GM19328 (cell line): Measurements from ENCODE around the gene ZIC5.

Source experiments
- ATAC-seq: cut with Tn5 transposase; IDR thresholded peaks from one replicate; pipeline ENCODE4 v1.9.1; 2021; ENCODE audit warnings: mild to moderate bottlenecking, moderate library complexity; ENCODE audit not compliant: unreplicated experiment

Gene ZIC5

DNA sequence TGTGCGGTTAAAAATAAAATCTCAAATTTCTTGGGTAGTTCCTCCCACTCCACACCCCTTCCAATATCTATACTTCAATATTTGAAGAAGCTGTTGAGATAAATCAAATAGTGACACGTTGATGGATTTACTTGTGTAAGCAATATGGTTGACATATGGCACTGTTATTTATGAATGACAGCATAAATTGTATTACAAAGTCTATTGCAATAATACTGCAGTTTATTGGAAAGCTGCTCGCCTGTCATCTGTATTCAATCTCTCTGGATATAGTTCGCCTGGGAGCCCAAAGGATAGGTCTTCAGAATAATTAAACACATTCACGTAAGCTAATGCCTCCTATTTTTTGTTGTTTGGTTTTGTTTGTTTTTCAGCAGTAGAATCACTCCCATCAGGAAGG lies 5.0 kb upstream of the ZIC5 start:
- no peak for ATAC-seq

DNA sequence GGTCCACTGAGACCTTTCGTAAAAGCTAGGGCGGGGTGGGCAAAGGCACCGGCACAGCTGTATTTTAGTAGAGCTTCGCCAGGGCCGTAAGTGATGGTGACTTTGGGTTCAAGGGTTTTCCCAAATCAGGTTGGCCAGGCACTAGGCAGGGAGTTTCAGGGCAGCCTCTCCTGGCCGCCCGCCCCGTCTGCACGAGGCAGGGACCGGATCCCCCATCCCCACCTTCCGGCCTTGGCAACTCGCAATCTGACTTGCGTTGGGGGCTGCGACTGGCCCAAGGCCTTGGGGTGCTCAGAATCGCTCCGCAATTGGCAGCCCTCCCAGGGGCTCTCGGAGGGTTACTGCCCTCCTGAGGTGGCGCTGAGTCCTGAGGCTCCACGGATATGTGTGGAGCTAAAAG lies 4.1 kb upstream of the ZIC5 start:
- ATAC-seq: no peak

- ATAC-seq: no peak
Observed at GRCh38 chr13:99974939-99975561, 3.5 kb upstream of the ZIC5 start.

DNA sequence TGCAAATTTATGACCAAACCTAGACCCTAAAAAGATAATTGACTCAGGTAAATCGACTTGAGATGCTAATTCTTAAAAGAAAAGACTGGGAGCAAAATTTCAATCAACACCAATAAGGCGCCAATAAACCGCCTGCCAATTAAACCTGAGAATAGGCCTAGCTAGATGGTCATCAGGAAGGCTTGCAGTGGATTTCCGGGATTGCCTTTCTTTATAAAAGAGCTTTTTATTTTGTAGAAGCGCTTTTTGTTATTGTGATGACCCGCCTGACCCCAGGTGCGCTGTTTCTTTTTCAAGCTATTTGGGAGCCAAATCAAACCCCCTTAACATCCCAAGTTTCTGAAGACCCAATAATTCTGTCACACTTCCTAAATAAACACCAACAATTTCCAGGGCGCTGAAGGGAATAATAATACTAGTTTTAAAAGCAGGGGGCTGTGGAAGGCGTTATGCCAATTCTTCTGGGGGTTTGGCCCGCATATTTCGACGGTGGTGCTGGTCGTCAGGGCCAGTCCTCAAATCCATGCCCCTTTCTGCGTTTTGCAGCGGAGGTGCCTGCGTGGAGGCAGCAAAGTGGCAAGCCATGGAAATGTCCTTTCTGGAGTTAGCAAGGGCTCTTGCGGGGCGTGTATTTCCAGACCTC lies 2.9 kb upstream of the ZIC5 start:
- ATAC-seq: no peak

DNA sequence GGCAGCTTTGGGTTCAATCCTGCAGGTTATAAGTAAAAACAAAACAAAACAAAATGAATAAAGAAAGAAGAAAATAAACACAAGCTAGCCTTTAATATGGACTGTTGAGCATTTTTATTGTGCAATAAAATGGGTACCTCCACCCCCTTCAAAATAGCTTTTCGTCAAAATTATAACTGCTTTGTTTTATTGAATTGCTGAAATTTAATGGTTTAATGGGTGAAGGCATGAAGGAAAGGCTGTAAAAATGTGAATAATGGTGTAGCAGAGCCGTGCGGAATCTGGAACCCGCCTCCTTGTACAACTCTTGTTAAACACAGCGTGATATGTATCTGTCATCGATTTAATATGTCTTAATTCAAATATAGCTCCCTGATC lies 2.2 kb upstream of the ZIC5 start:
- no peak for ATAC-seq

- ATAC-seq: no peak
Observed at GRCh38 chr13:99973163-99973807, 1.7 kb upstream of the ZIC5 start.

DNA sequence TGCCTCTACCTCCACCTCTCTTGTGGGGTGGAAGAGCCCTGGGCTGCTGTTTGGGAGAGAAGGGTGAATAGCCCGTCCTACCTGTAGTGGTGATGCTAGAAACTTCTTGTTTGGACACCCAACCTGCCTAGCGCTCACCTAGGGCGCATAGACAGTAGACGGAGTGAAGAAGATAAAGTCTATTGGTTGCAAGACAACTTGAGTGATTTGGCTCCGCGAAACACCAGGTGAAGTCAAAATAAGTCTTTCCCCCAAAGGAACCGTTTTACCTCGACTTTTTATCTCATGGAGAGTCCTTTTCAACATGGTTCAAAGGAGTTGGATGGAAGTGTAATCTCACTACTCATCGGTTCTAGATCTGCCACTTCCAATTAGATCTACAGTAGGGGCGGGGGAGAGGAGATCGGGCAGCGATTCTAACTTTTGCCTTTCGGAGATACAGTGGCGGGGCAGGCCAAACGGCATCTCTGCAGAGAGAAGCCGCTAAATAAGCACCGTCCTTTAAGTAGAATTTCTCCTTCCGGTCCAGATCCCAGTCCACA lies 694 bp upstream of the ZIC5 start:
- ATAC-seq: no peak

- no peak for ATAC-seq
Observed at GRCh38 chr13:99970651-99971575, 654 bp downstream of the ZIC5 start.

GRCh38 chr13:99969919-99970650 lies 1.5 kb downstream of the ZIC5 start:
- no peak for ATAC-seq

GRCh38 chr13:99969453-99969918 lies 2.1 kb downstream of the ZIC5 start:
- ATAC-seq: no peak

DNA sequence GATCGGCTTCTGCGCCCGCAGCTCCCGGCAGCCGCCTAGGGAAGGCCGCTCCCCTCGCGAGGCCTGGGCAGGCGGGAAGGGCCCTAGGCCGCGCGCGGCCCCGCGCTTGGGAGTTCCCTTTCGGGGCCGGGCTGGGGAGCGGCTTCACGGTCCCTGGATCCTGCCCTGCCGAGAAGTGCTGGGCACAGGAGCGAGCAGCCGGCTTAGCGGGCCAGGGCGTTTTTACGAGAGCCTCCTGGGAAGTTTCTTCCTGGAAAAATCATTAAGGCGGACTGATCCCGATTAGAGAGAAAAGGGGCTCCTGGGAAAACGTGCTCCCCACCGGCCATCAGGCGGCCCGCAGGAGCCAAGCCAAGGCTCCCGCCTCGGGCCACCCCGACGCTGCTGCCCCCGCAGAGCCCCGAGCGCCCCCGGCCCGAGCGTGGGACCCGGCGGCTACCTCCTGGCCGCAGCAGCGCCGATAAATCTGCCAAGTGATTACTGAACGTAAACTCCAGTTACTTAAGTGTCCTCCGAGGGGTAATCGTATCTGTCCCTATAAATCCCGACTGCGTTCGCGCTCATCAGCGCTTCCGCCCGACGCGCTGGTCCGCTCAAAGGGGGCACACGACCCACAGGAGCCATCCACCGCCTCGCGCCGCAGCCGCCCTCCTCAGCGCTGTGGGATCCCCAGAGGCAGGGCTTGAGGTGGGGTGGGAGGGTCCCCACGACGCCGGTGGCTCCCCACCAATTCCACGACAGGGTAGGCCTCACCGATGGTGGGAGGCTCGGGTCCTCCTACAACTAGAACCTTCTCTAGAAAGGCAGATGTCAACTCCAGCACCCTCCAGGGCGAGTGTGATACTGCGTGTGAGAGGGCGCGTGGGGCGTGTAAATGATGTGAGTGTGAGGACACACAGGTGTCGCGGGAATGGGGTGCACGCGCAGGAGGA lies 2.8 kb downstream of the ZIC5 start:
- no peak for ATAC-seq

GRCh38 chr13:99967869-99968520 lies 3.6 kb downstream of the ZIC5 start:
- no peak for ATAC-seq

- ATAC-seq: no peak
Observed at GRCh38 chr13:99967498-99967868, 4.1 kb downstream of the ZIC5 start.

- ATAC-seq: no peak
Observed at GRCh38 chr13:99966064-99966805, 5.3 kb downstream of the ZIC5 start.

GRCh38 chr13:99965329-99966000 lies 6.1 kb downstream of the ZIC5 start:
- no peak for ATAC-seq

GRCh38 chr13:99963816-99964339 lies 7.7 kb downstream of the ZIC5 start:
- ATAC-seq: no peak

GRCh38 chr13:99962242-99962641 lies 9.3 kb downstream of the ZIC5 start:
- ATAC-seq: no peak
